Small intestine (tissue), 4 donors: Measurements from ENCODE around the gene NCOA4. TPM values are rescaled to one million over a fixed set of nuclear protein-coding genes. Genes with fewer than 3 reads are reported as not detected.

Experiments used
- polyA plus RNA-seq, 4 donors: library from polyadenylated mRNA; stranded (reverse) in 3 of 4; unstranded in 1 of 4; fragments of 200-250 nt in 3 of 4; fragments of 120-200 nt in 1 of 4; gene quantifications; one replicate each; pipeline versions ENCODE4 v1.2.1 to v1.2.3, GENCODE V29; 2013
- donor health status: healthy with polysubstance abuse.
- donor health status: Bipolar disorder and iron deficiency.
- donor health status: healthy.

The NCOA4 gene
- polyA plus RNA-seq, 4 donors: 82.1 to 245 (median 190) TPM

Other genes starting within 250 kb of the NCOA4 start
- gene AGAP4, start 183.1 kb downstream of the NCOA4 start, polyA plus RNA-seq: 10 to 100 TPM; 10.9 to 56.1 (median 24.3) TPM
- gene TIMM23, start 58.1 kb downstream of the NCOA4 start, polyA plus RNA-seq: 10 to 100 TPM; 43.1 to 91.0 (median 75.6) TPM
- gene MSMB, start 15.6 kb upstream of the NCOA4 start, polyA plus RNA-seq: 10 to 100 TPM in 1 of 4 donors, 1 to 10 TPM in 1, under 1 TPM in 1, not detected in 1; 0.58 to 46.3 (median 1.4) TPM